ENCODE results near the gene HMX1. TPM values are rescaled to one million over a fixed set of nuclear protein-coding genes. Genes with fewer than 3 reads are reported as not detected.

HMX1 gene
- total RNA-seq, 1 donor from 2014 or later = not detected

DNA sequence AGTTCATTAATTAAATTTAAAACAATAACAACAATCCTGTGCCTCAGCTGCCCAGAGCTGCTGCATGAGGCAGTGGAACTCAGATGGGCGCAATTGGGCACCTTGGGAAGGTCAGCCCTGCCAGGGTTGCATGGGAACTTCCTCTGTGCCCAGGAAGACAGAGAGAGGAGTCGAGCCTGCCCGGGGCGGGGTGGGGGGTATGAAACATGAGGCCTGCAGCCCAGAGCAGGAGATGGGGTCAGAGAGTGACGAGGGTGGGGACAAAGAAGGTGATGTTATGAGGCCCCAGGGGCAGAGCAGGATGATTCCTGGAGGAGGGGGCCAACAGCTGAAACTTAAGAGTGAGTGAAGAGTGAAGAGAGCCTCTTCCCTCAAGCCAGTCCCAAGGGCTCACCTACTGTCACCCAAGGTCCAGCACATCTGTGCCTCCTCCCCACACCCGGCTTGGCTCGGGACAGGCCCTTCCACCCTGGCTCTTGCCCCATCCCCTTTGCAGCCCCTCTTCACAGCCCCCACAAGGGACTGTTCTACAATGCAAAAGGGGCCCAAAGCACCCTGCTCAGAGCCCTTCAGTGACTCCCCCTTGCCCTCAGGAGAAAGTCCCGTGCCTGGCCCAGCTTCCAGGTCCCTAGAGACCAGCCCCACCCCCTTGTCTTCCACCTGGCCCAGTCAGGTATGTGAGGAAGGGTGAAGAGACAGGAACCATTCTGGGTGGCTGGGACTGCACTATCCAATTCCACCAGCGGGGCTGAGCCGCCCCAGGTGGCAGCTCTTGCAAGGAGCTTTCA, 31.4 kb downstream of the HMX1 start:
- no peak for ATAC-seq
- DNase-seq = peak; percentile 55
- Histone ChIP-seq H3K4me1 (no peaks in the 10 kb centered on the region), H3K36me3 (no peaks in the 10 kb centered on the region), H3K27me3 (peaks cover 2% of the 10 kb centered on the region), H3K9me3 (peaks cover 4% of the 10 kb centered on the region), H3K4me3 (no peak overlapping the region), H3K27ac (no peak overlapping the region)
- intact Hi-C loops (cut with DNase I) = no loop called here
- TF ChIP-seq, protein P1, sequence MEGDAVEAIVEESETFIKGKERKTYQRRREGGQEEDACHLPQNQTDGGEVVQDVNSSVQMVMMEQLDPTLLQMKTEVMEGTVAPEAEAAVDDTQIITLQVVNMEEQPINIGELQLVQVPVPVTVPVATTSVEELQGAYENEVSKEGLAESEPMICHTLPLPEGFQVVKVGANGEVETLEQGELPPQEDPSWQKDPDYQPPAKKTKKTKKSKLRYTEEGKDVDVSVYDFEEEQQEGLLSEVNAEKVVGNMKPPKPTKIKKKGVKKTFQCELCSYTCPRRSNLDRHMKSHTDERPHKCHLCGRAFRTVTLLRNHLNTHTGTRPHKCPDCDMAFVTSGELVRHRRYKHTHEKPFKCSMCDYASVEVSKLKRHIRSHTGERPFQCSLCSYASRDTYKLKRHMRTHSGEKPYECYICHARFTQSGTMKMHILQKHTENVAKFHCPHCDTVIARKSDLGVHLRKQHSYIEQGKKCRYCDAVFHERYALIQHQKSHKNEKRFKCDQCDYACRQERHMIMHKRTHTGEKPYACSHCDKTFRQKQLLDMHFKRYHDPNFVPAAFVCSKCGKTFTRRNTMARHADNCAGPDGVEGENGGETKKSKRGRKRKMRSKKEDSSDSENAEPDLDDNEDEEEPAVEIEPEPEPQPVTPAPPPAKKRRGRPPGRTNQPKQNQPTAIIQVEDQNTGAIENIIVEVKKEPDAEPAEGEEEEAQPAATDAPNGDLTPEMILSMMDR (IDR thresholded peaks at IDR 0.05) = no peak

- Histone ChIP-seq H3K27ac (no peak overlapping the region), H3K4me1 (no peaks in the 10 kb centered on the region), H3K4me3 (no peak overlapping the region), H3K27me3 (no peaks in the 10 kb centered on the region), H3K36me3 (no peaks in the 10 kb centered on the region), H3K9me3 (peaks cover 4% of the 10 kb centered on the region)
- peak; percentile 57 for DNase-seq
- intact Hi-C loops (cut with DNase I) = no loop called here
- no peak for ATAC-seq
- TF ChIP-seq, protein P1 (IDR thresholded peaks at IDR 0.05) = no peak
These were observed 32.6 kb downstream of the HMX1 start for GRCh38 chr4:8838961-8839431.

GRCh38 chr4:8838296-8838960, 33.2 kb downstream of the HMX1 start:
- intact Hi-C loops (cut with DNase I) = no loop called here
- no peaks in the 10 kb centered on the region for H3K27me3 ChIP-seq
- H3K9me3 ChIP-seq = peaks cover 4% of the 10 kb centered on the region
- ATAC-seq (no peak), DNase-seq (no peak)
- H3K4me3 ChIP-seq = no peak overlapping the region
- H3K4me1 ChIP-seq = no peaks in the 10 kb centered on the region
- H3K27ac ChIP-seq = no peak overlapping the region
- TF ChIP-seq, protein P1 (IDR thresholded peaks at IDR 0.05) = no peak
- H3K36me3 ChIP-seq = no peaks in the 10 kb centered on the region

GRCh38 chr4:8837181-8837841, 34.3 kb downstream of the HMX1 start:
- ATAC-seq (no peak), DNase-seq (peak; percentile 60)
- H3K27ac ChIP-seq = no peak overlapping the region
- H3K4me3 ChIP-seq = no peak overlapping the region
- no peaks in the 10 kb centered on the region for H3K4me1 ChIP-seq
- H3K27me3 ChIP-seq = no peaks in the 10 kb centered on the region
- intact Hi-C loops (cut with DNase I) = no loop called here
- no peaks in the 10 kb centered on the region for H3K9me3 ChIP-seq
- TF ChIP-seq, protein P1 (IDR thresholded peaks at IDR 0.05) = no peak
- H3K36me3 ChIP-seq = no peaks in the 10 kb centered on the region

DNA sequence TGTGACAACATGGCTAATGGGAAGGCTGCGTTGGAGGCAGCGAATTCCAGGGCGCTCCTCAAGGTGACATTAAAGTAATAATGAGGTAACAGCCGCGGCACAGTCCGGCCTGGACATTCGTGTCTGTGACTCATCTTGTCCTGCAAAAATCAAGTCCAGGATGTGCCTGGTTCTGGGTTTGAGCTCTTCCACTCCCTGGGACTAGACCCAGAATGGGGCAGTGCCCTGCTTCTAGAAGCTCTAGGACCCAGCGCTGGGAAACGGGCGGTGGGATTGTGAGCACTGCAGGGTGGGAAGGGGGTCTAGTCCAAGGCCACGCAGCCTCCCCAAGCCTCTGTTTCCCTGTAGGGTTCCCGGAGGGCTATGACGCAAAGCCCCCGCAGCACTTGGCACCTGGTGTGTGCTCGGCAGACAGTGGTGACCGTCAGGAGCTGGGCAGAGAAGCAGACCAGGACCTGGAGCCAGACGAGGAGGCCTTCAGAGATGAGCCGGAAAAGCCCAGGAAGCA, 34.9 kb downstream of the HMX1 start:
- peak; percentile 53 for DNase-seq
- Histone ChIP-seq H3K4me3 (no peak overlapping the region), H3K4me1 (no peaks in the 10 kb centered on the region), H3K27me3 (peaks cover 5% of the 10 kb centered on the region), H3K27ac (no peak overlapping the region), H3K36me3 (no peaks in the 10 kb centered on the region), H3K9me3 (no peaks in the 10 kb centered on the region)
- TF ChIP-seq, protein P1 (IDR thresholded peaks at IDR 0.05) = no peak
- intact Hi-C loops (cut with DNase I) = no loop called here
- no peak for ATAC-seq
